GM12875 (cell line): Measurements from ENCODE around the gene ERRFI1.

Experiments used
- H3K4me3 ChIP-seq: one replicate; pipeline ENCODE4 v1.5.1; 2011; ENCODE audit warnings: low read depth, low read length, control low read depth
- TF ChIP-seq, protein P1 (sequence below): IDR thresholded peaks from 2 replicates; pipeline ENCODE4 v1.5.1; 2011; ENCODE audit warnings: low read depth, mild to moderate bottlenecking, control low read depth, inconsistent platforms, low read length, moderate library complexity, borderline replicate concordance; ENCODE audit not compliant: insufficient read depth

ERRFI1 gene

DNA sequence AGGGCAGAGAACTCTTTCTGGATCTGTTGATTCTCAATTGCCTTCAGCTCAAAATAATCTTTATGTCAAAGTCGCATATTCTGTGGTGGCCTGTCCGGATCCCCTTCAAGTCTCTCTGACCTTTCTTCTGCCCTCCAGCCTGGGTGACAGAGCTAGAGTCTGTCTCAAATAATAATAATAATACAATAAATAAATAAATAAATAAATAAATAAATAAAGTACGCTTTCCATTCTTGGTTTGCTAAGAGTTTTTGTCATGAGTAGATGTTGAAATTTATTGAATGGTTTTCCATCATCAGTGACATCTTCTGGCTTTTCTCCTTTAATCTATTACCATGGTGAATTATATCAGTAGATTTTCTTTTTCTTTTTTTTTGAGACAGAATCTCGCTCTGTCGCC, 30.7 kb downstream of the ERRFI1 start:
- TF ChIP-seq, protein P1, sequence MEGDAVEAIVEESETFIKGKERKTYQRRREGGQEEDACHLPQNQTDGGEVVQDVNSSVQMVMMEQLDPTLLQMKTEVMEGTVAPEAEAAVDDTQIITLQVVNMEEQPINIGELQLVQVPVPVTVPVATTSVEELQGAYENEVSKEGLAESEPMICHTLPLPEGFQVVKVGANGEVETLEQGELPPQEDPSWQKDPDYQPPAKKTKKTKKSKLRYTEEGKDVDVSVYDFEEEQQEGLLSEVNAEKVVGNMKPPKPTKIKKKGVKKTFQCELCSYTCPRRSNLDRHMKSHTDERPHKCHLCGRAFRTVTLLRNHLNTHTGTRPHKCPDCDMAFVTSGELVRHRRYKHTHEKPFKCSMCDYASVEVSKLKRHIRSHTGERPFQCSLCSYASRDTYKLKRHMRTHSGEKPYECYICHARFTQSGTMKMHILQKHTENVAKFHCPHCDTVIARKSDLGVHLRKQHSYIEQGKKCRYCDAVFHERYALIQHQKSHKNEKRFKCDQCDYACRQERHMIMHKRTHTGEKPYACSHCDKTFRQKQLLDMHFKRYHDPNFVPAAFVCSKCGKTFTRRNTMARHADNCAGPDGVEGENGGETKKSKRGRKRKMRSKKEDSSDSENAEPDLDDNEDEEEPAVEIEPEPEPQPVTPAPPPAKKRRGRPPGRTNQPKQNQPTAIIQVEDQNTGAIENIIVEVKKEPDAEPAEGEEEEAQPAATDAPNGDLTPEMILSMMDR: no peak
- no peak overlapping the region for H3K4me3 ChIP-seq

DNA sequence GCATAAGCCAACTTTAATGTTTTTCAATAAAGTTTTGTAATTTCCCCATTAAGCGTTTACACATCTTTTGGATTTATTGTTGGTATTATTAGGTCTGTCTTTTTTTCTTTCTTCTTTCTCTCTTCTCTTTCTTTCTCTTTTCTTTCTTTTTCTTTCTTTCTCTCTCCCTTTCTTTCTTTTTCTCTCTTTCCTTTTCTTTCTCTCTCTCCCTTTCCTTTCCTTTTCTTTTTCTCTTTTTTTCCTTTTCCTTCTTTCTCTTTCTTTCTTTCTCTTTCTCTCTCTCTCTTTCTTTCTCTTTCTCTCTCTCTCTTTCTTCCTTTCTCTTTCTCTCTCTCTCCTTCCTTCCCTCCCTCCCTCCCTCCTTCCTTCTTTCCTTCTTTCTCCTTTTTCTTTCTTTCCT, 31.3 kb downstream of the ERRFI1 start:
- TF ChIP-seq, protein P1: no peak

DNA sequence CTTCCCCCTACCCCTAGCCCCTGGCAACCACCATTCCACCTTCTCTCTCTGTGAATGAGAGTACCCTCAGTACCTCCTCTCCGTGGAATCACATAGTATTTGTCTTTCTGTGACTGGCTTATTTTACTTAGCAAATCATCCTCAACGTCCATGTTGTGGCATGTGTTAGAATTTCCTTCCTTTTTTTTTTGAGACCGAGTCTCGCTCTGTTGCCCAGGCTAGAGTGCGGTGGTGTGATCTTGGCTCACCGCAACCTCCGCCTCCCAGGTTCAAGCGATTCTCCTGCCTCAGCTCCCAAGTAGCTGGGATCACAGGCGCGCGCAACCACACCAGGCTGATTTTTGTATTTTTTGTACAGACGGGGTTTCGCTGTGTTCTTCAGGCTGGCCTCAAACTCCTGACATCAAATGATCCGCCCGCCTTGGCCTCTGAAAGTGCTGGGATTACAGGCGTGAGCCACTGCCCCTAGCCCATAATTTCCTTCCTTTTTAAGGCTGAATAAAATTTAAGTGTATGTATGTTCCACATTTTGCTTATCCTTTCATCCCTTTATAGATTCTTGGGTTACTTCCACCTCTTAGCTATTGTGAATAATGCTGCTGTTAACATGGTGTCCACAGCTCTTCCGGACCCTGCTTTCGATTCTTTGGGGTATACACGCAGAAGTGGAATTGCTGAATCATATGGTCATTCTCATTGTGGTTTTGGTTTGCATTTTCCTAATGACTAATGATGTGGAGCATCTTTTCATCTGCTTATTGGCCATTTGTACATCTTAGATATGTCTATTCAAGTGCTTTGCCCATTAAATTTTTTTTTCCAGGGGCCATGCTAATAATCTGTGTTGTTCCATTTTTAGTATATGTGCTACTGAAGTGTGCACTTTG, 32.3 kb downstream of the ERRFI1 start:
- H3K4me3 ChIP-seq: no peak overlapping the region
- TF ChIP-seq, protein P1: no peak

More for the DNA sequence above, 31.3 kb downstream of the ERRFI1 start:
- no peak overlapping the region for H3K4me3 ChIP-seq

DNA sequence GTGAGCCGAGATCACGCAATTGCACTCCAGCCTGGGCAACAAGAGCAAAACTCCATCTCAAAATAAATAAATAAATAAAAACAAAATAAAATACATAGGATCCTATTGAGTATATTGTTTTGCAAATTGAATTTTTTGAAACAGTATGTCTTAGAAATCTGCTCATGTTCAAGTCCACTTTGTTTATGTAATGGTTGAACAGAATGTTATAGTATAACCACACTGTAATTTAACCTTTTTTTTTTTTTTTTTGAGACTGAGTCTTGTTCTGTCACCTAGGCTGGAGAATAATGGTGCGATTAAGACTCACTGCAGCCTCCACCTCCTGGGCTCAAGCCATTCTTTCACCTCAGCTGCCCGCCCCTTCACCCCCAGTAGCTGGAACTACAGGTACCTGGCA, 33.2 kb downstream of the ERRFI1 start:
- no peak overlapping the region for H3K4me3 ChIP-seq
- TF ChIP-seq, protein P1: no peak

DNA sequence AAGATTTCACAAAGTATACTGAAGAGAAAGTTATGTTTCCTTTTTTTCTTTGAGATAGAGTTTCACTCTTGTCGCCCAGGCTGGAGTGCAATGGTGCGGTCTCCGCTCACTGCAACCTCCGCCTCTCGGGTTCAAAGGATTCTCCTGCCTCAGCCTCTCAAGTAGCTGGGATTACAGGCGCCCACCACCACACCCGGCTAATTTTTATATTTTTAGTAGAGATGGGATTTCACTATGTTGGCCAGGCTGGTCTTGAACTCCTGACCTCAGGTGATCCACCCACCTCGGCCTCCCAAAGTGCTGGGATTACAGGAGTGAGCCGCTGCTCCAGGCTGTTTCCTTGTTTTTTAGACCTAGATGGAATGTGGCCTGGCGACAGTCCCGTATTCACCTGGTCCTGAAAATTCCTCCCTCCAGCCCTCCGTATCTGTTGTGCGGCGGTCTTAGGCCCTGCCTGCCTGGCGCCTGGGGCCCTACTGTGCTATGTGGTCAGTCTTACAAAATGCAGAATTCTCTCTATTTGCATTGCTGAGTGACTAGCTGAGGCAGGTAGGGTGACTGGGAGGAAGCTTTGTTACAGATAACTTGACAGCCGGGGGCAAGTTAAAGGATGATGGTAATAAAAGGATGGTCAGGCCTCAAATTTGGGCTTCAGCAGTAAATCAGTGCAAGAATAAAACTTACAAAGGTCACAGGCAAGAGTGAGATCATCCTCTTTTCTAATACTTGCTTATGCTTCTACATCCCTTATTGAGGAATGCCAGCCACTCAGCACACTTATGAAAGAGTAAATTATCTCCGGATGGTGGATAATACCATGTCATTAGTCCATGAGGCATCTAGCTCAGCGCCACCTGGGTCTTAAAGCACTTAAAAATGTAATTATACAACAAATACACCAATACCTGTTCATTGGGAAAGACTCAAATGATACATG, 34.3 kb downstream of the ERRFI1 start:
- TF ChIP-seq, protein P1: no peak
- no peak overlapping the region for H3K4me3 ChIP-seq

DNA sequence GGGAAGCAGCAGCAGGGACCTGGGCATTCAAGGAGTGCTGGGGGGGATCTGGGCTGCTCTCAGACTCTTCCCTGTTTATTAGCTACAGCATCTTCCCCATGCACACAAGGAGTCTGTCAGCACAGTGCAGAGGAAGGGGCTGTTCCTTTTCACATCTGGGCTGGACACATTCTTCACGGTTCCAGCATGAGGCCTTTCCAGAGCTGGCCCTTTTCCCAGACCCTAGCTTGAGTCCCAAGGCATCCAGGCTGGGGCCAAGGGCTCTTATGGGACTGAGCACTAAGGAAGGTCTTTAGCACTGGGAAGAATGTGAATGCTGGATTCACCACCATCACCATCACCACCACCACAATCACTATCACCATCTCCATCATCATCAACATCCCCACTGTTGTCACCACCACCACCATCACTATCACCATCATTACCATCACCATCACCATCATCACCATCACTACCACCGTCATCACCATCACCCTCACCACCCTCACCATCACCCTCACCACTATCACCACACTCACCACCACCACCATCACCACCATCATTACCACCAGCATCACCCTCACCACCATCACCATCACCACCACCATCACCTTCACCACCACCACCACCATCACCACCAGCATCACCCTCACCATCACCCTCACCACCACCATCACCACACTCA, 36.2 kb downstream of the ERRFI1 start:
- TF ChIP-seq, protein P1: no peak
- H3K4me3 ChIP-seq: no peak overlapping the region
